ENCODE results near the gene AREG. TPM values are rescaled to one million over a fixed set of nuclear protein-coding genes. Genes with fewer than 3 reads are reported as not detected.

AREG gene
- total and polyA plus RNA-seq, 2 of the 4 experiments (the other 2 are of a cell fraction), result 0.17 to 0.18 TPM

GRCh38 chr4:74453037-74453635 is 8.2 kb downstream of the AREG start:
- POLR2A ChIA-PET (ENCODE audit: unreplicated experiment), result no interaction called here
- no peak overlapping the region for H2BK15ac ChIP-seq (ENCODE audit: low read depth, low read length)
- no peak overlapping the region for H3K4me3 ChIP-seq (ENCODE audit: insufficient read depth, low read depth, low read length)
- H3K27ac ChIP-seq (ENCODE audit: insufficient read depth, low read length), result no peak overlapping the region
- H3K4ac ChIP-seq (ENCODE audit: low read depth, low read length), result no peak overlapping the region
- dilution Hi-C loops (cut with HindIII; ENCODE audit: low sequenced_read_pairs, unreplicated experiment) (no loop called here), in situ Hi-C loops (cut with MboI; ENCODE audit: low sequenced_read_pairs) (no loop called here), intact Hi-C loops (cut with micrococcal nuclease) (no loop called here)
- H3K18ac ChIP-seq (ENCODE audit: low read depth, low read length), result no peak overlapping the region
- peaks cover 3% of the 10 kb centered on the region; the same call in 1 of the 2 replicates for H3K9me1 ChIP-seq (ENCODE audit: insufficient read depth, low read length)
- 93 to 100% methylated on average over 3 to 4 of the region's 5 CpGs for WGBS, 2 experiments (ENCODE audit: extremely low coverage in 2 of 2, insufficient read length in 1 of 2)
- H3K27me3 ChIP-seq (ENCODE audit: control insufficient read depth, insufficient read depth, low read length), result no peaks in the 10 kb centered on the region
- H4K5ac ChIP-seq (ENCODE audit: low read depth, low read length), result no peak overlapping the region
- peak overlapping the region; percentile 34; the same call in 1 of the 2 replicates for H2BK20ac ChIP-seq (ENCODE audit: low read depth, low read length)
- no peak overlapping the region for H2BK5ac ChIP-seq (ENCODE audit: low read depth, low read length, poor library complexity, severe bottlenecking)
- no peak for TF ChIP-seq RFX5 (IDR thresholded peaks at IDR 0.05; ENCODE audit: low read depth, low read length)
- TF ChIP-seq RAD21 (IDR thresholded peaks at IDR 0.05; ENCODE audit: low read length), result no peak
- no peak for TF ChIP-seq CEBPB (IDR thresholded peaks at IDR 0.05; ENCODE audit: low read depth, low read length)
- TF ChIP-seq, protein P1, sequence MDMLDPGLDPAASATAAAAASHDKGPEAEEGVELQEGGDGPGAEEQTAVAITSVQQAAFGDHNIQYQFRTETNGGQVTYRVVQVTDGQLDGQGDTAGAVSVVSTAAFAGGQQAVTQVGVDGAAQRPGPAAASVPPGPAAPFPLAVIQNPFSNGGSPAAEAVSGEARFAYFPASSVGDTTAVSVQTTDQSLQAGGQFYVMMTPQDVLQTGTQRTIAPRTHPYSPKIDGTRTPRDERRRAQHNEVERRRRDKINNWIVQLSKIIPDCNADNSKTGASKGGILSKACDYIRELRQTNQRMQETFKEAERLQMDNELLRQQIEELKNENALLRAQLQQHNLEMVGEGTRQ (IDR thresholded peaks at IDR 0.05; ENCODE audit: low read depth, low read length), result no peak
- no peak for TF ChIP-seq MAZ (IDR thresholded peaks at IDR 0.05; ENCODE audit: borderline replicate concordance, low read depth, low read length)
- no peak for TF ChIP-seq MAFK (IDR thresholded peaks at IDR 0.05; ENCODE audit: low read depth, low read length)
- no peak for TF ChIP-seq CHD1 (IDR thresholded peaks at IDR 0.05; ENCODE audit: low read depth, low read length)
- TF ChIP-seq BHLHE40 (IDR thresholded peaks at IDR 0.05; ENCODE audit: low read depth, low read length), result no peak
- TF ChIP-seq NFE2L2 (IDR thresholded peaks at IDR 0.05; ENCODE audit: low read depth, low read length), result no peak
- TF ChIP-seq FOS (IDR thresholded peaks at IDR 0.05; ENCODE audit: low read depth, low read length), result no peak
- H3K4me2 ChIP-seq (ENCODE audit: low read depth, low read length), result no peak overlapping the region
- no peaks in the 10 kb centered on the region for H3K9me3 ChIP-seq (ENCODE audit: control insufficient read depth, insufficient read depth, low read length)
- CTCF ChIA-PET, result interaction anchor here (0.7 kb wide), 1 partner anchor 78 kb away, joined by 3 read pairs; no protein-coding TSS in a partner anchor
- no peak overlapping the region for H2BK120ac ChIP-seq (ENCODE audit: low read depth, low read length)
- H4K8ac ChIP-seq (ENCODE audit: low read depth in 2 of 2, low read length in 2 of 2), result no peak overlapping the region
- H3K23ac ChIP-seq (ENCODE audit: low read depth, low read length), result no peak overlapping the region
- no peak overlapping the region for H2AFZ ChIP-seq (replicated peaks; ENCODE audit: low read length, poor library complexity)
- no peak overlapping the region for H2AK5ac ChIP-seq (ENCODE audit: low read depth, low read length)
- peaks cover 2% of the 10 kb centered on the region; the same call in 1 of the 2 replicates for H3K36me3 ChIP-seq (ENCODE audit: control insufficient read depth, insufficient read depth, low read length)
- no peak overlapping the region for H4K91ac ChIP-seq (ENCODE audit: insufficient read depth, low read depth, low read length)
- H3K9ac ChIP-seq (ENCODE audit: low read depth, low read length), result no peak overlapping the region
- peaks cover 2% of the 10 kb centered on the region; the same call in 1 of the 2 replicates for H3K4me1 ChIP-seq (ENCODE audit: control insufficient read depth, insufficient read depth, low read length)
- ATAC-seq (ENCODE audit: low read depth) (no peak), DNase-seq (no peak)
- H3K14ac ChIP-seq (replicated peaks; ENCODE audit: low read depth, low read length), result no peak overlapping the region
- H4K20me1 ChIP-seq (ENCODE audit: insufficient read depth, low read length), result no peaks in the 10 kb centered on the region
- H2AK9ac ChIP-seq (replicated peaks; ENCODE audit: low read depth, low read length, poor library complexity), result no peak overlapping the region
- no TSS peak for BruUV-seq (replicated peaks)
- no peaks in the 10 kb centered on the region for H3K79me1 ChIP-seq (ENCODE audit: low read depth in 1 of 2, low read length in 2 of 2)
- H3K56ac ChIP-seq (ENCODE audit: extremely low read depth, insufficient read depth, low read length), result no peak overlapping the region

Measured in IMR-90 (cell line).